ENCODE measurements around the gene SATB2.

GRCh38 chr2:199405241-199405640, 52.5 kb downstream of the SATB2 start:
- TF ChIP-seq EZH2 (IDR thresholded peaks at IDR 0.05; ENCODE audit: insufficient read depth, poor library complexity, severe bottlenecking) (no peak), EZH2phosphoT487 (IDR thresholded peaks at IDR 0.05; ENCODE audit: insufficient read depth, low read depth) (no peak)

Measured in GM23248 (cell line).